DND-41 (cell line): ENCODE results near the gene COPS9.

Experiments
- ATAC-seq: fragments of 200-7000 bp; cut with Tn5 transposase; 3 replicates; pipeline ENCODE4 v1.9.1; 2021; ENCODE audit warnings: low read depth; ENCODE audit not compliant: insufficient read depth
- DNase-seq: peaks from one replicate; pipeline ENCODE4 v3.0.0-alpha.2; 2020
- H2AFZ ChIP-seq: 2 replicates; pipeline ENCODE4 v1.6.0; 2012; ENCODE audit warnings: low read depth, low read length
- H3K27ac ChIP-seq: 2 replicates; pipeline ENCODE4 v1.5.1; 2012; ENCODE audit warnings: low read length, inconsistent platforms
- H3K27me3 ChIP-seq: fragments of 200-600 bp; sonication (generic); 2 replicates; pipeline ENCODE4 v1.6.0; 2012; ENCODE audit warnings: low read length, mild to moderate bottlenecking, inconsistent platforms; ENCODE audit not compliant: insufficient read depth, poor library complexity
- H3K36me3 ChIP-seq: 2 replicates; pipeline ENCODE4 v1.5.1; 2012; ENCODE audit warnings: low read length, inconsistent platforms; ENCODE audit not compliant: insufficient read depth
- H3K4me1 ChIP-seq: 2 replicates; pipeline ENCODE4 v1.5.1; 2012; ENCODE audit warnings: mild to moderate bottlenecking, low read length; ENCODE audit not compliant: insufficient read depth
- H3K4me2 ChIP-seq: 2 replicates; pipeline ENCODE4 v1.6.0; 2012; ENCODE audit warnings: mild to moderate bottlenecking, moderate library complexity, low read length, inconsistent platforms; ENCODE audit not compliant: insufficient read depth
- H3K4me3 ChIP-seq, 2 experiments: fragments of 200-600 bp in 1 of 2; shearing (Covaris generic) in 1 of 2; 2 replicates each; pipeline ENCODE4 v1.5.1; 2012 to 2016; ENCODE audit warnings: inconsistent platforms in 2 of 2, low read length in 2 of 2, mild to moderate bottlenecking in 2 of 2, low read depth in 1 of 2, moderate library complexity in 1 of 2
- H3K79me2 ChIP-seq: 2 replicates; pipeline ENCODE4 v1.6.0; 2012; ENCODE audit warnings: low read length, inconsistent platforms; ENCODE audit not compliant: insufficient read depth
- H3K9ac ChIP-seq: 2 replicates; pipeline ENCODE4 v1.6.0; 2012; ENCODE audit warnings: low read depth, mild to moderate bottlenecking, inconsistent platforms, low read length, moderate library complexity
- H3K9me3 ChIP-seq: 2 replicates; pipeline ENCODE4 v1.5.1; 2012; ENCODE audit warnings: low read length, moderate library complexity, mild to moderate bottlenecking, inconsistent platforms; ENCODE audit not compliant: insufficient read depth, severe bottlenecking
- H4K20me1 ChIP-seq: 2 replicates; pipeline ENCODE4 v1.6.0; 2012; ENCODE audit warnings: low read length; ENCODE audit not compliant: insufficient read depth
- EZH2 ChIP-seq: IDR thresholded peaks from 3 replicates; pipeline ENCODE4 v1.6.1; 2012; ENCODE audit warnings: borderline replicate concordance, low read depth, mild to moderate bottlenecking, moderate library complexity, low read length, inconsistent platforms; ENCODE audit not compliant: severe bottlenecking
- TF ChIP-seq, protein P1 (sequence below): IDR thresholded peaks from 2 replicates; pipeline ENCODE4 v1.5.1; 2012; ENCODE audit warnings: borderline replicate concordance, low read length, moderate library complexity, mild to moderate bottlenecking; ENCODE audit not compliant: poor library complexity, severe bottlenecking; ENCODE audit errors: extremely low read depth

The COPS9 gene

DNA sequence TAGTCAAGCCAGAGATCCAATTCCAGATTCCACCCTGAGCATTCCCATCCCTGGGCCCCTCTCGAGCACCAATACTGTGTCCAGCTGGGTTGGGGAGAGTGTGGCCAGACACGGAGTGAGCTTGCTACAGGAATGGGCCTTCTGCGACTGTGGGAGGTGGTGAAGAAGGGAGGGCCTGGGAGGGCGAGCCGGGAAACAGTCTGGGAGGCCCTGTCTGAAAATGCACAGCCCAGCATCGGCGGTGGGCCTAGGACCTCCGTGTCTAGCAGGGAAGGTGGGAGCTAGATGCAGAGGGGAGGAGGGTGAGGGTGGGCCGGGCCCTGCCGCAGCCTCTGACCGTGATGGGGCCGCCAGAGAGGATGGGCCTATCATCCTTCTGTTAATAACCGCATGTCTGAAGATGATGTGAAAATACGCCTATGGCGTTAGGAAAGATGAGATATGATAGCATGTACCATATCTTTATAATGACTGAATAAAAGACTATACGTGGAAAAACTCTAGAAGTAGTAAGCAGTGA, 6.2 kb upstream of the COPS9 start:
- Histone ChIP-seq H3K4me3 (no peak overlapping the region), H3K4me2 (no peak overlapping the region), H2AFZ (no peak overlapping the region), H3K9ac (no peak overlapping the region), H4K20me1 (0 out of 2 replicates have a peak, but pooled peaks cover 7% of the 10 kb centered on the region), H3K4me1 (0 out of 2 replicates have a peak, but pooled peaks cover 8% of the 10 kb centered on the region), H3K27me3 (peaks cover 4% of the 10 kb centered on the region), H3K36me3 (no peaks in the 10 kb centered on the region), H3K9me3 (no peaks in the 10 kb centered on the region), H3K27ac (no peak overlapping the region), H3K79me2 (no peaks in the 10 kb centered on the region)
- no peak for TF ChIP-seq EZH2
- TF ChIP-seq, protein P1, sequence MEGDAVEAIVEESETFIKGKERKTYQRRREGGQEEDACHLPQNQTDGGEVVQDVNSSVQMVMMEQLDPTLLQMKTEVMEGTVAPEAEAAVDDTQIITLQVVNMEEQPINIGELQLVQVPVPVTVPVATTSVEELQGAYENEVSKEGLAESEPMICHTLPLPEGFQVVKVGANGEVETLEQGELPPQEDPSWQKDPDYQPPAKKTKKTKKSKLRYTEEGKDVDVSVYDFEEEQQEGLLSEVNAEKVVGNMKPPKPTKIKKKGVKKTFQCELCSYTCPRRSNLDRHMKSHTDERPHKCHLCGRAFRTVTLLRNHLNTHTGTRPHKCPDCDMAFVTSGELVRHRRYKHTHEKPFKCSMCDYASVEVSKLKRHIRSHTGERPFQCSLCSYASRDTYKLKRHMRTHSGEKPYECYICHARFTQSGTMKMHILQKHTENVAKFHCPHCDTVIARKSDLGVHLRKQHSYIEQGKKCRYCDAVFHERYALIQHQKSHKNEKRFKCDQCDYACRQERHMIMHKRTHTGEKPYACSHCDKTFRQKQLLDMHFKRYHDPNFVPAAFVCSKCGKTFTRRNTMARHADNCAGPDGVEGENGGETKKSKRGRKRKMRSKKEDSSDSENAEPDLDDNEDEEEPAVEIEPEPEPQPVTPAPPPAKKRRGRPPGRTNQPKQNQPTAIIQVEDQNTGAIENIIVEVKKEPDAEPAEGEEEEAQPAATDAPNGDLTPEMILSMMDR, result no peak
- ATAC-seq, result no peak
- DNase-seq, result no peak

DNA sequence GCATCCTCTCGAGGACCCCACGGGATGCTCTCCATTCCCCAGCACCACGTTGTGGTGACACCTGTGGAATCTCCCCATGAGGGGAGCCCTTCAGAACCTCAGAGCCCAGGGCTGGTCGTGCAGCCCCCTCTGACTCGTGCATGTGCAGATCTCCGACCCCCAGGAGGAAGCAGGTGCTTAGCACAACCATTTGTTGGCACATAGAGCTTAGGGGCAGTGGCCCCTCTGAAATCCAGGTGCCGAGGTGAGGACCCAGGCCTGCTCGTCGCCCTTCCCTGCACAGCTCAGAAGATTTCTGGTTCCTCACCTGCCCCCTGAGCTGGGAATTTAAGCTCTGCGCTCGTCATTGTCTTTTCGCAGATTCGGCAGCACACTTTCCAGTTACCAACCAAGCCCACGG, 5.6 kb upstream of the COPS9 start:
- Histone ChIP-seq H3K79me2 (no peaks in the 10 kb centered on the region), H3K36me3 (no peaks in the 10 kb centered on the region), H3K4me1 (peaks cover 13% of the 10 kb centered on the region), H3K9me3 (no peaks in the 10 kb centered on the region), H3K27ac (no peak overlapping the region), H4K20me1 (0 out of 2 replicates have a peak, but pooled peaks cover 7% of the 10 kb centered on the region), H3K27me3 (peaks cover 4% of the 10 kb centered on the region), H3K4me3 (no peak overlapping the region), H3K9ac (no peak overlapping the region), H2AFZ (no peak overlapping the region), H3K4me2 (no peak overlapping the region)
- DNase-seq (no peak), ATAC-seq (no peak)
- TF ChIP-seq, protein P1, result no peak
- no peak for TF ChIP-seq EZH2

DNA sequence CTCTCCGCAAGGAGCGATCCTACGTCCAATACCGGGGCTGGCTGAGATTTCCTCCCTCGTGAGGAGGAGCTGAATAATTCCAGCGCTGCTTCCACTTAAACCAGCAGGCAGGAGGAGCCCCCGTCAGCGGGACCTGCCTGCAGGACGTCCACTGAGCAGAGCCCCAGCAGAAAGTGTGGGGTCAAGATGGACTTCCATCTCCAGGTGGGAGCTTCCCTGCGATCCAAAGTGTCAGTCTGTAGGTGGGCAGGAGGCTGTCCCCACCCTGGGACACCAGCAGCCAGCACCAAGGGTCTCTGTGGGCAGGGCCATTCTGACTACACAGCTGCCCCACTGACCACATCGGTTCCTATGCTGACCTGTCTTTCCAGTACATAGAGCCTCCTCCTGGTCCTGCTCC, 4.8 kb upstream of the COPS9 start:
- TF ChIP-seq, protein P1, result no peak
- no peak for TF ChIP-seq EZH2
- Histone ChIP-seq H3K27me3 (peaks cover 4% of the 10 kb centered on the region), H2AFZ (no peak overlapping the region)

DNA sequence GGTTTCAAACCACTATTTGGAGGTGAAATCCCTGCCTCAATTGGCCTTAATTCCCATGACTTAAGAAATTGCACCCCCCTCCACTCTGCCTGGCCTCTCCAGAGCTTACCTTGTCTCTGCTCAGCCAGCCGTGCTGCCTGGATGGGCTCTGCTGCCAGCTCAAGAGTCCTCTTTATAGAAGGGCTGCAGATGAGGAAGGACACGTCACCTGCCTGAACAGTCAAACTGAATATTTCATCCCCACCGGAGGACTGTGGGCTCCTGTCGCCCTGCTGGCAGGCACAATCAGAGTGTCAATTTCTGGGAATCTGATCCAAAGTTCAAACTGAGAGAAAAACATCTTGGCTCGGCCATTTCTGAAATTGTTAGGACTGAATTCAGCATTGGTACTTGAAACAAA, 4.4 kb upstream of the COPS9 start, which contains the start of gene OTOS:
Gene OTOS (minus strand): TSS at position 148 of the 400 bp plus-strand sequence. CDS start 332 bp downstream, outside the sequence.
- no peak within 1 kb of the TSS for H3K9ac ChIP-seq

More for the DNA sequence above, 4.8 kb upstream of the COPS9 start:
- no peak overlapping the region for H3K4me3 ChIP-seq
- DNase-seq, result no peak
- H3K9me3 ChIP-seq, result no peaks in the 10 kb centered on the region
- H4K20me1 ChIP-seq, result 0 out of 2 replicates have a peak, but pooled peaks cover 7% of the 10 kb centered on the region
- no peak overlapping the region for H3K27ac ChIP-seq
- no peak overlapping the region for H3K4me2 ChIP-seq
- peaks cover 7% of the 10 kb centered on the region for H3K79me2 ChIP-seq
- H3K9ac ChIP-seq, result no peak overlapping the region
- peaks cover 18% of the 10 kb centered on the region for H3K4me1 ChIP-seq
- no peaks in the 10 kb centered on the region for H3K36me3 ChIP-seq
- no peak for ATAC-seq

More for the DNA sequence above, 4.4 kb upstream of the COPS9 start, which contains the start of gene OTOS:
- peaks cover 9% of the 10 kb centered on the region; the same call in 1 of the 2 replicates for H4K20me1 ChIP-seq
- no peak within 1 kb of the TSS for H3K4me3 ChIP-seq
- DNase-seq (no peak), ATAC-seq (no peak)
- TF ChIP-seq EZH2, result no peak
- TF ChIP-seq, protein P1, result no peak
- no peaks in the 10 kb centered on the region for H3K9me3 ChIP-seq
- no peak within 1 kb of the TSS for H2AFZ ChIP-seq
- peaks cover 20% of the 10 kb centered on the region for H3K4me1 ChIP-seq
- H3K27me3 ChIP-seq, result peaks cover 4% of the 10 kb centered on the region
- no peak within 1 kb of the TSS for H3K4me2 ChIP-seq
- peaks cover 11% of the 10 kb centered on the region for H3K79me2 ChIP-seq
- H3K36me3 ChIP-seq, result no peaks in the 10 kb centered on the region
- no peak within 1 kb of the TSS for H3K27ac ChIP-seq
